Activated CD4-positive, alpha-beta T cell treated with anti-CD3 and anti-CD28 coated beads, Interleukin-2, amount 50 U/mL, for 16 hours (primary cell): ENCODE measurements around the gene KPNA3.
"Not testable (repeated sequence)": the region's sequence is repeated elsewhere in the genome, so short reads cannot be mapped to it uniquely, and the experiment has no call there.

ENCODE experiments used
- DNase-seq: peaks from one replicate; pipeline ENCODE4 v3.0.0-alpha.2; 2020

Gene KPNA3

GRCh38 chr13:49740870-49741269 lies 51.6 kb downstream of the KPNA3 start:
- no peak for DNase-seq

DNA sequence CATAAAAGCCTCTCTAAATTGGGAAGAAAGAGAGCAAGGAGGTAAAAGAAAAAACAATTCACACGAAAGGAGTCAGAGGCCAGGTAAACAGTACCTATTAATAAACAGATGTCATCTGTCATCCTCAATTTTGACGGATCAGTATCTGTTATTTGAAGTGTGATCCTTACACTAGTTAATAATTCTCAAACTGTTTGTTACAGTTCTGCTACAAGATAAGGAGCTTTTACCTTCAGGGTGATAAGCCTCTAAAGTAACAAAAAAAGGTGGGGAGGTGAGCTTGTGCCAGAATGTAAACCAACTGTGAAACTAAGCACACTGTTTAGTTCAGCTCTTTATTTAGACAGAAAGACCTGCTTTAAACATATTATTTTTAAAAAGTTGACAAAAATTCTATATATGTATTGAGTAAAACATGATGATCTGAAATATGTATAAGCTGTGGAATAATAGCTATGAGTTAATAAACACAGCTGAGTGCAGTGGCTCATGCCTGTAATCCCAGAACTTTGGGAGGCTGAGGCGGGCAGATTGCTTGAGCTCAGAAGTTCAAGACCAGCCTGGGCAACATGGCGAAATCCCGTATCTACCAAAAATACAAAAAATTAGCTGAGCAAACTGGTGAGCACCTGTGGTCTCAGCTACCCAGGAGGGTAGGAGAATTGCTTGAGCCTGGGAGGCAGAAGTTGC lies 52.8 kb downstream of the KPNA3 start:
- no peak for DNase-seq

DNA sequence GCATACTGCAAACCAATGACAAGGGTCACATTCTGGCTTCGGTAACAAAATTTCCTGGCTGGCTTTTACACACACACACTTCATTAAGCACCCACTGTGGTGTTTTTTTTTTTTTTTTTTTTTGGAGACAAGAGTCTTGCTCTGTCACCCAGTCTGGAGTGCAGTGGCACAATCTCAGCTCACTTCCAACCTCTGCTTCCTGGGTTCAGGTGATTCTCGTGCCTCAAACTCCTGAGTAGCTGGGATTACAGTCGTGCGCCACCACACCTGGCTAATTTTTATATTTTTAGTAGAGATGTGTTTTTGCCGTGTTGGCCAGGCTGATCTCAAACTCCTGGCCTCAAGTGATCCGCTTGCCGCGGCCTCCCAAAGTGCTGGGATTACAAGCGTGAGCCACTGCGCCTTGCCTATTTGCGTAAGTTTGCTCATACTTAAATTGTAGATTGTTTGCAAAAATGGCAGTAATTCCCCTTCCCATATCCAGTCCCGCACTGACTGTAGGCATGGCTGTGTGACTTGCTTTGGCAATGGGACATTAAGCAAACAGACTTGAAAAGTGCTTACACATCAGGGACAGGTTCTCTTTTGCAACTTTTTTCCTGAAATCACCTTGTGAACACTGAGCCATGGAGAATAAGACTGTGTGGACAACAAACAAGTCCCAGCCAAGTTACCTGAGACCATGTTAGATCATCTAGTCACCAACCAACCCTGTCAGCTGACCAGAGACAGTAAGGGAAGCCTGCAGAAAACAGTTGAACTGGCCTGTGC lies 59.1 kb downstream of the KPNA3 start:
- no peak for DNase-seq

DNA sequence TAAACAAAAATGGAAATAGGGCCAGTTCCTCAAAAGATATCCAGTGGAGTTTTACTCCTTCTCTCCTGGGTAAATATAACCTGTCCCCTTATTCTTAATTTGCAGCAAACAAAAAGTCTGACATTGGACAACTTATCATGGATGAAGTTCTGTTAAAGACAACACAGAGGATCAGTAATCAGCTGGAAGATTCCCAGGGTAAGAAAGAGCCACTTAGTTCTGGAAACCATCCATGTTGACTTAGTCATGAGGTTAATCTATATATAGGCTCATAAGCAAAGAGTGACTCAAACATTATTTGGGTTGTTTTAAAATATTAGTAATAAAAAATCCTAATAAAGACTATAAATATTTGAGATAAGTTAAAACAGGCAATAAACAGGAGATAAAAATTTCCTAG lies 60.7 kb downstream of the KPNA3 start:
- no peak for DNase-seq

GRCh38 chr13:49716615-49717014 lies 75.9 kb downstream of the KPNA3 start:
- DNase-seq, result no peak

GRCh38 chr13:49714757-49715156 lies 77.7 kb downstream of the KPNA3 start:
- DNase-seq, result no peak

GRCh38 chr13:49711218-49711863 lies 81.1 kb downstream of the KPNA3 start:
- no peak for DNase-seq

DNA sequence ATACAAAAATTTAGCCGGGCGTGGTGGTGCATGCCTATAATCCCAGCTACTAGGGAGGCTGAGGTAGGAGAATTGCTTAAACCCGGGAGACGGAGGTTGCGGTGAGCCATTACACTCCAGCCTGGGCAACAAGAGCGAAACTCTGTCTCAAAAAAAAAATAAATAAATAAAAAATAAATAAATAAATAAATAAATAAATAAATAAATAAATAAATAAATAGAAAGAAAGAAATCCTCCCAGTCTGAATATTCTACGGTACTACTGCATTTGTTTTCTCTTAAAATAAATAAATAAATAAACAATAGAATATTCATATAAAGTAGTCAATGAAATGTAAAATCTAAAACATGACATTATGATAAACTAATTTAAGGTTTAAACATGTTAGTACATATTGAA lies 88.2 kb downstream of the KPNA3 start:
- DNase-seq, result not testable (repeated sequence)

- DNase-seq, result no peak
These were observed 91.0 kb downstream of the KPNA3 start for GRCh38 chr13:49701491-49701890.

DNA sequence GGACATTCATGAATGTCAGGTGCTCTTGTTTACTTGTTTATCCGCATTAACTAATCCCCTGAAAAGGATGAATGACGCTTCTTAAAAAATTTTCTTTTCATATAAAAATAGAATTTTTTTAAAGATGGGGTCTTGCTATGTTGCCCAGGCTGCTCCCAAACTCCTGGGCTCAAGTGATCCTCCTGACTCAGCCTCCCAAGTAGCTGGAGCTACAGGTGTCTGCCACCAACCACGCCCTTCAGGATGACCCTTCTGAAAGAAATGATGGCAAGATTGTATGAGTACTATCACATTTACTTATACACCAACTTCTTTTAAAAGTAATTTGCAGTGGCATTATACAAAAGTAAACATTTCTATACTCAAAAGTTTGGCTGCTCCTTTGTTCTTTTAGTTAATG lies 95.0 kb downstream of the KPNA3 start:
- DNase-seq, result no peak

DNA sequence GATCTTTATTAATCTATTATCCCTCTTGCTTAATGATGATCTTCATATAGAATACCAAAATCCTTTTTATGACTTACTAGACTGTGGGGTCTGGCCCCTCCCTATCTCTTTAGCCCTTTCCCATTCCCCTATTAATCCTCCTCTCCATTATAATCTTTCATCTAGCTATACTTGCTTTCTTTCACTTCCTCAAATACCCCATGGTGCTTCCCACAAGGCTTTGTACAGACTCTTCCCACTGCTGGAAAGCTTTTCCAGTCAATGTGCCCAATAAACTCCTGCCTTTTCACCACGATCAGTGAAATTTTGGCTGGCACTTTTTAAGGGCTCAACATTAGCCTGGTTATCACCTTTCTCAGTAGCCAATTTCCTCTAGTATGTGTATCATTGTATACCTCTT lies 98.0 kb downstream of the KPNA3 start:
- no peak for DNase-seq

- no peak for DNase-seq
These were observed 98.6 kb downstream of the KPNA3 start for GRCh38 chr13:49693877-49694276.

DNA sequence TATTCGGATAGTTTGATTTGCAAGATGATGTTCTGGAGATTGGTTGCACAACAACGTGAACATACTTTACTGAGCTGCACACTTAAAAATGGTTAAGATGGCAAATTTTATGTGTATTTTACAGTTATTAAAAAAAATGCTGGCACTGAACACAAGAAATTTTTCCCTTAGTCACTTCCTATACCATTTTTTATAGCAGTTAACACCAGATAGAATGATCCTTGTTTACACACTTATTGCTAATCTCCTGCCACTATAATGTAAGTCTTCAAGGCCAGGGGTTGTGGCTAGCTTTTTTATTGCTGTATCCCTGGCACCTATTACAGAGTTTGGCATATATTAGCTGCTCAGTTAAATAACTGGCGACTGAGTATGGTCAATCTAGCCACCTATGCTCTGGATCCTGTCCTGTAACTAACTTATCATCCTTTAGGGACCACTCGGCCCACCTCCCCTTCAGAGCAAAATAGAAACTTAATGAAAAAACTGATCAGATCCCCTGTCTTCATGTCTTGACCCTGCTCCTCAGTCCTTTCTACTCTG lies 99.2 kb downstream of the KPNA3 start:
- DNase-seq, result no peak

- peak; percentile 94 for DNase-seq
These were observed 101.3 kb downstream of the KPNA3 start, which contains the start of gene EBPL for GRCh38 chr13:49690995-49691784. Gene EBPL, minus strand, starts transcription at chr13:49691486. Its CDS starts 62 bp downstream, at chr13:49691424.

DNA sequence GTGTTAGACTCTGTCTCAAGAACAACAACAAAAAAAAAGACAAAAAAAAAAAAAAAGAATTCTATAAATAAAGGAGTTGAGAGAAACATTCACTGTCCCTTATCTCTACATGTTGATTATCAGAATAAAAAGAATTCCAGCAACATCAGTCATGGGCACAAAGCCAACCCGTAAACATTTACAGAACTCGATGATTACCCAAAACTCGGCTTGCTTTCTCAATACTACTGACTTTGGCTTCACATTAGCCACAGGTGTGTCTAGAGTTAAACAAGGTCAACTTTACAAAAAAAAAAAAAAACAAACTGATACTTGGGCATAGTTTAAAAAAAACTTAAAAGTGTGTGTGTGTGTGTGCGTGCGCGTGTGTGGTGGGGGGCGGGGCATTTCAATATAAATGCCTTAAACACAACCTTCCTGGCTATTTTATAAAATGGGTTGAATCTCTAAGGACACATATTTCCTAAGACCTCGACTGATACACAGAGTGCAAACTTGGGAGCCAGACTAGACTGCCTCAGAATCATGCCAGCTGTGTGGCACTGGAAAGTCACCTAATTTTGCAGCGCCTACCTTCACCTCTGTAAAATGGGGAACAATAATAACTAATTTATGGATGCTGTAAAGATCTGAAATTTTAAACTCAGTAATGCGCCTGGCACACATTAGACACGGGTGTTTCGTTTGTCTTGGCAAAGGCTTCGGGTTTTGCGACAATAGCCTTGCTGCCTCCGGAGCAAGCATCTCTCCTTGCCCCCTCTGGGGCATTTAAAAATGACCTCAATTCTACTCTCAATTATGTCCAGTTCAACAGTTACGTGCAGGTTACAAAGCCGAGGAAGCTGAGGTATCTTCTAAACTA lies 102.1 kb downstream of the KPNA3 start:
- DNase-seq, result peak; percentile 23

GRCh38 chr13:49683489-49683888 lies 109.0 kb downstream of the KPNA3 start:
- peak; percentile 80 for DNase-seq

DNA sequence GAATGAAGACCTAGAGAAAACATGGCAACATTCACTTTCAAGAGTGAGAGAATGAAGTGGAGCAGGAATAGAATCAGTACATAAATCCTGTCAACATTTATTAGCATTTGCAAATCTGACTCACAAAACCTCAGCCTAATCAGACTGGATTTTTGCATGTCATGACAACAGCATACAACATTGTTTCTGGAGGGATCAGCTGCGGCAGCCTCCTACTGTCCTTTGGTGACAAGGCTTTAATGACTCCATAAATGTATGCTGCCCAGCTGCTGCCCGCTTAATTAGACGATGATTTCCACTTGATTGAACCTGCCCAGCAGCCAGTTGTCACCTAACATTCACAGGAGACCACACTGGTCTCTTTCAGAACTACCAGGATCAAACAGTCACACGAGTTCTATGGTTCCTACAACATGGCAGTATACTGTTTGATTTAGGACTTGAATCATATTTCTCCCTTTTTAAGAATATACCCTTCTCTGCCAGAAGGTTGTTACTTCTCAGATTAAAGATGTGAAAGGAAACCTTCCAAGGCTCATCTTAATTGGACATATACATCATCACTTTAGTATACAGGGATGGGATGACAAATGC lies 110.5 kb downstream of the KPNA3 start:
- DNase-seq, result no peak

- DNase-seq, result no peak
These were observed 113.2 kb downstream of the KPNA3 start for GRCh38 chr13:49679246-49679645.

GRCh38 chr13:49678191-49678914 lies 114.1 kb downstream of the KPNA3 start:
- DNase-seq, result no peak

DNA sequence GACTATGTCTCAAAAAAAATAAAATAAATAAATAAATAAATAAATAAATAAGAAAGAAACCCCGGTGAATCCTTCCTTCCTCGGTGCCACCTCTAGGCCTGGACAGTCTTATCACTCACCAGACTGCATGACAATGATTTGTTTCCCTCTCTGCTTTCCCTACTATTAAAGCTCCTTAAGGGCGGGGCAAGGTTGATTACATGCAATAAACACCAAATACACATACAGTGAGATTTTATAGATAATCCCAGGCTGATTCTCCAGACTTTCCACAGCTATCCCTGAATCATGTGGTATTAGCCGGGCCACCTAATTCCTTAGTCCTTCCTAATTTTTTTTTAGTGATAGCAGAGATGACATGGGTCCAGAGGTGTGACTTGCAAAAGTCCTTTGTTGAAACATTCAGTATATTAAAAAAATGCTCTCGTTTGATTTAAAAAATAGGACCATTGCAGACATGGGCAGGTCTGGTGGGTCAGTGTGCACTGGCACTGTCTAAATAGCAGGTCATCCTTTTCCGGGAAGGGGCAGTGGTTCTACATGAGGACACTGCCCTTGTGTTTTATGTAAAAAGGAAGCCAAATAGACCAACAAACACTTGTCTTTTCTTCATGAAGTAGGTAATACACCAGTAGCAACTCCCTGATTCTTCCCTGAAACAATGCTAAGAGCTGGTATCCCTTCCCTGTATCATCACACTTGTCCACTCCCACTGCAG lies 115.7 kb downstream of the KPNA3 start:
- DNase-seq, result no peak
